Limb (tissue), 2 donors: ENCODE data around the gene ATL1.
"Not testable (repeated sequence)": the region's sequence is repeated elsewhere in the genome, so short reads cannot be mapped to it uniquely, and the experiment has no call there.

Experiments used
- DNase-seq, 2 donors: peaks; one replicate each; pipeline ENCODE4 v3.0.0-alpha.2; 2016; ENCODE audit errors: extremely low spot score in 2 of 2

The ATL1 gene

GRCh38 chr14:50534416-50534815, 25.5 kb upstream of the ATL1 start:
- DNase-seq, result peak in 1 of 2 donors; percentile 51

GRCh38 chr14:50534997-50535396, 24.9 kb upstream of the ATL1 start:
- DNase-seq, result no peak

GRCh38 chr14:50538034-50538433, 21.9 kb upstream of the ATL1 start:
- not testable (repeated sequence) for DNase-seq

- no peak for DNase-seq
These were observed 20.9 kb upstream of the ATL1 start for GRCh38 chr14:50539051-50539450.

GRCh38 chr14:50541159-50541567, 18.8 kb upstream of the ATL1 start:
- no peak for DNase-seq

- DNase-seq, result no peak
These were observed 17.0 kb upstream of the ATL1 start for GRCh38 chr14:50542941-50543418.

- DNase-seq, result no peak
These were observed 15.0 kb upstream of the ATL1 start for GRCh38 chr14:50544911-50545310.

- DNase-seq, result no peak
These were observed 14.3 kb upstream of the ATL1 start for GRCh38 chr14:50545618-50546017.

GRCh38 chr14:50550294-50550693, 9.7 kb upstream of the ATL1 start:
- no peak for DNase-seq

GRCh38 chr14:50551877-50552276, 8.1 kb upstream of the ATL1 start:
- no peak for DNase-seq

GRCh38 chr14:50552796-50553195, 7.1 kb upstream of the ATL1 start:
- not testable (repeated sequence) for DNase-seq

- DNase-seq, result peak; percentile 50 to 82
These were observed 963 bp downstream of the ATL1 start for GRCh38 chr14:50560931-50561285.

- DNase-seq, result no peak
These were observed 2.9 kb downstream of the ATL1 start for GRCh38 chr14:50562841-50563240.

- no peak for DNase-seq
These were observed 9.8 kb downstream of the ATL1 start for GRCh38 chr14:50569714-50570274.

GRCh38 chr14:50573862-50574261, 13.9 kb downstream of the ATL1 start:
- no peak for DNase-seq

GRCh38 chr14:50575769-50576168, 15.8 kb downstream of the ATL1 start:
- no peak for DNase-seq

GRCh38 chr14:50577982-50578381, 18.0 kb downstream of the ATL1 start:
- no peak for DNase-seq

GRCh38 chr14:50578433-50578832, 18.5 kb downstream of the ATL1 start:
- no peak for DNase-seq

- no peak for DNase-seq
These were observed 30.5 kb downstream of the ATL1 start for GRCh38 chr14:50590464-50590863.

- DNase-seq, result no peak
These were observed 34.8 kb downstream of the ATL1 start for GRCh38 chr14:50594577-50595316.

- no peak for DNase-seq
These were observed 38.8 kb downstream of the ATL1 start for GRCh38 chr14:50598765-50599164.

- peak in 1 of 2 donors; percentile 48 for DNase-seq
These were observed 39.9 kb downstream of the ATL1 start for GRCh38 chr14:50599700-50600444.

GRCh38 chr14:50600849-50601248, 40.9 kb downstream of the ATL1 start:
- DNase-seq, result no peak
